Hepatocyte (in vitro differentiated cells): ENCODE data around the gene ASAP2.

Experiments used
- CTCF ChIP-seq: fragments of 200-600 bp; sonication (generic); IDR thresholded peaks from 2 replicates; pipeline ENCODE4 v1.5.1; 2016; ENCODE audit warnings: antibody characterized with exemption, mild to moderate bottlenecking; ENCODE audit not compliant: poor library complexity
- EZH2 ChIP-seq: fragments of 200-600 bp; sonication (generic); IDR thresholded peaks from 2 replicates; pipeline ENCODE4 v1.6.1; 2016; ENCODE audit warnings: antibody characterized with exemption, mild to moderate bottlenecking, borderline replicate concordance

DNA sequence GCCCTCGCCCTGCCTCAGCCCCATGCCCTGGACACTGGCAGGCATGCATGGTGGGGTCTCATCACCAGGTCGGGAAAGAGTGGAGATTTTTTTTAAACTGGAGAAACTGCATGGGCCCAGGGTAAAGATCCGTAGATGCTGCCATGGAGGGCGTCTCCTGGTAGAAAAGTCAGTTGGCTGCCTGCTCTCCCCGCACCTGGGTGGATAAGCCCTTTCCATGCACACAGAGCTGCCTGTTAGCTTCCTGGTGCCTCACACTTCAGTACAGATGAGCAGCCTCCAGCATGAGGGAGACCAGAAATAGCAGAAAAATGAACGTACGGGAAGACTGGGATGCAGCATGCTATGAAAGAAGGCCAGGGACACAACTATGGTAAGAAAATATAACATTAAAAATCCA lies 92.0 kb downstream of the ASAP2 start:
- TF ChIP-seq EZH2 (no peak), CTCF (no peak)
